ENCODE measurements around the gene LCE2D.

The LCE2D gene

GRCh38 chr1:152699746-152700145 lies 36.6 kb downstream of the LCE2D start:
- DNase-seq: no peak

GRCh38 chr1:152707860-152708259 lies 44.7 kb downstream of the LCE2D start, which contains the start of gene LCE4A:
TSS of gene LCE4A (plus strand) at chr1:152708160. CDS start at chr1:152709076, 916 bp downstream.
- no peak for DNase-seq
